NB4 (cell line): Measurements from ENCODE around the gene MAGI2.

Experiments used
- DNase-seq: peaks from one replicate; pipeline ENCODE4 v3.0.0; 2010; ENCODE audit warnings: low read depth
- H3K4me3 ChIP-seq: one replicate; pipeline ENCODE4 v1.5.1; 2011; ENCODE audit warnings: mild to moderate bottlenecking, low read depth, low read length, moderate library complexity
- MYC ChIP-seq: IDR thresholded peaks from 2 replicates; pipeline ENCODE4 v1.6.1; 2011; ENCODE audit warnings: low read depth, low read length
- POLR2A ChIP-seq: IDR thresholded peaks from 2 replicates; pipeline ENCODE4 v1.6.1; 2011; ENCODE audit warnings: mild to moderate bottlenecking; ENCODE audit not compliant: insufficient read length; ENCODE audit errors: extremely low read depth
- TF ChIP-seq, protein P1 (sequence below): IDR thresholded peaks from 2 replicates; pipeline ENCODE4 v1.6.1; 2011; ENCODE audit warnings: low read depth, low read length
- TF ChIP-seq, protein P2 (sequence below): IDR thresholded peaks from one replicate; pipeline ENCODE4 v1.5.1; 2012; ENCODE audit warnings: low read depth, low read length

The MAGI2 gene

DNA sequence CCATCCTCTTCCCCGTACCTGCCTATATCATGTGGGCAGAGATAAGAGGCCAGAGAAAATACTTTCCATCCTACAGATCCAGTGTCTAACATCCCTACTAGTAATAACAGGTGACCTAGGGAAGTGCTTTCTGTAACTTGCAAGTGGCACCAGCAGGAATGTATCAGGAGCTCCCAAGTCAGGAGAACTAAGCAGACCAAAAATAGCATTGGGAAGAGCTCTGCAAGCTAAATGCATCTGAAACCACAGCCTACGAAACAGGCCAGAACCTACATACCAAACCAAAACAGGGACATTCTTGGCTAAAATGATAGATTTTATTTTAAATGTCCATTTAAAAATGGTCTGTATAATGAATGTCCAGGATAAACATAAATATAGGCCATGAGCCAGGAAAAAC is 974.1 kb downstream of the MAGI2 start:
- H3K4me3 ChIP-seq, result no peak overlapping the region
- TF ChIP-seq POLR2A (no peak), MYC (no peak)
- TF ChIP-seq, protein P1, sequence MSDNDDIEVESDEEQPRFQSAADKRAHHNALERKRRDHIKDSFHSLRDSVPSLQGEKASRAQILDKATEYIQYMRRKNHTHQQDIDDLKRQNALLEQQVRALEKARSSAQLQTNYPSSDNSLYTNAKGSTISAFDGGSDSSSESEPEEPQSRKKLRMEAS, result no peak
- TF ChIP-seq, protein P2, sequence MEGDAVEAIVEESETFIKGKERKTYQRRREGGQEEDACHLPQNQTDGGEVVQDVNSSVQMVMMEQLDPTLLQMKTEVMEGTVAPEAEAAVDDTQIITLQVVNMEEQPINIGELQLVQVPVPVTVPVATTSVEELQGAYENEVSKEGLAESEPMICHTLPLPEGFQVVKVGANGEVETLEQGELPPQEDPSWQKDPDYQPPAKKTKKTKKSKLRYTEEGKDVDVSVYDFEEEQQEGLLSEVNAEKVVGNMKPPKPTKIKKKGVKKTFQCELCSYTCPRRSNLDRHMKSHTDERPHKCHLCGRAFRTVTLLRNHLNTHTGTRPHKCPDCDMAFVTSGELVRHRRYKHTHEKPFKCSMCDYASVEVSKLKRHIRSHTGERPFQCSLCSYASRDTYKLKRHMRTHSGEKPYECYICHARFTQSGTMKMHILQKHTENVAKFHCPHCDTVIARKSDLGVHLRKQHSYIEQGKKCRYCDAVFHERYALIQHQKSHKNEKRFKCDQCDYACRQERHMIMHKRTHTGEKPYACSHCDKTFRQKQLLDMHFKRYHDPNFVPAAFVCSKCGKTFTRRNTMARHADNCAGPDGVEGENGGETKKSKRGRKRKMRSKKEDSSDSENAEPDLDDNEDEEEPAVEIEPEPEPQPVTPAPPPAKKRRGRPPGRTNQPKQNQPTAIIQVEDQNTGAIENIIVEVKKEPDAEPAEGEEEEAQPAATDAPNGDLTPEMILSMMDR, result no peak
- DNase-seq, result no peak

DNA sequence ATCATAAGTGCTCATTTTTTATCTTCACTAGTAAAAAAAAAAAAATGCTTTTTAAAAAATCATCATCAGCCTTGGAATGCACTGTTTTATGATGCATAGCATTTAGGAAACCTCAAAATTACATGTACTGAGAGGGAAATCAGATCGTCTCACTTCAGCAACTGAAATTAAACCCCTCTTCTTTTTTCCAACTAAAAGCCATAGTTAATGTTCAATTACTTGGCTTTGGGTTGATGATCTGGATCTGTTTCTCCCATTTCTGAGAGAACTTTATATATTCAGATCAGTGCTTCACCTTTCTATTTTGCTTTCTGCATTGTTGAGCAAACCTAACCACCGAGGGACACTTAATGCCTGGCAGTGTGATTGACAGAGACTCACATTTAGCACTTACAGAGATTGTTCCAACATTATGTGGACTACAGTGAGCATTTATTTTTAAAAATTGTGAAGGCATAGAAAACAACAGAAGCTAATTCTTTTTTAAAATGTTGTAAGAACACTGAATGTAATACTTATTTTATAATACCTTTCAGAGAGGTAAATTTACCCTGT is 976.5 kb downstream of the MAGI2 start:
- no peak overlapping the region for H3K4me3 ChIP-seq
- no peak for TF ChIP-seq MYC
- TF ChIP-seq POLR2A, result no peak
- TF ChIP-seq, protein P2, result no peak
- TF ChIP-seq, protein P1, result no peak
- DNase-seq, result no peak

DNA sequence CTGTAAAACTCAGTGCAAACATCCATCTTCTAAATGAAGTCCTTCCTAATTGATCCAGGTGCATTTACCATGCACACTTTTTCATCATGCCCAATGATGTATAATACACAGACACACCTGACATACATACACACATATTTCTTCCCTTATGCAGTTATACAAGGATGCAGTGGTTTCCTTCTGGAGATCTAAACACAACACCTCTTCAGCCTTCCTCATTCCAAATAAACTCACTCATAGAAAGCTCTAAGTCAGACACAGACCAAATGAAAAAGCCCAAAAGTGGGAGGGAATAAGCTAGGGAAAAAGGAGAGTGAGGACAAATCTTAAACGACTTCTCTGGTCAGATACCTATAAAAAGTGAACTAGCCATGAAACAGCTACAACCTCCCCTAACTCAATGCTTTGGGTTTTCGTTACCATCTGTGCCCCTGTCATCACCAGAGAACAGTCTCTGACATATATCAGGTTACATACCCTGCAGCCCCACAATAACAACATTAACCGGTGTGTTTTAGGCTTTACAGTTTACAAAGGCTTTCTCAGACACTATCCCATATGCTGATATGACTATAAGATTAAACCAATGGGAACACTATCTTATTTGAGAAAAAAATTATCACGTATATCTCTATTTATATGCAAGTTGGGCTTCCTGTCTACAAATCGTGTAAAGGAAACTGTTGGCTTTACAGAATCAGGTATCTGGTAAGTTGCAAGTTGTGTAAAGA is 979.7 kb downstream of the MAGI2 start:
- H3K4me3 ChIP-seq, result no peak overlapping the region
- no peak for DNase-seq
- TF ChIP-seq POLR2A (no peak), MYC (no peak)
- TF ChIP-seq, protein P2, result no peak
- TF ChIP-seq, protein P1, result no peak

DNA sequence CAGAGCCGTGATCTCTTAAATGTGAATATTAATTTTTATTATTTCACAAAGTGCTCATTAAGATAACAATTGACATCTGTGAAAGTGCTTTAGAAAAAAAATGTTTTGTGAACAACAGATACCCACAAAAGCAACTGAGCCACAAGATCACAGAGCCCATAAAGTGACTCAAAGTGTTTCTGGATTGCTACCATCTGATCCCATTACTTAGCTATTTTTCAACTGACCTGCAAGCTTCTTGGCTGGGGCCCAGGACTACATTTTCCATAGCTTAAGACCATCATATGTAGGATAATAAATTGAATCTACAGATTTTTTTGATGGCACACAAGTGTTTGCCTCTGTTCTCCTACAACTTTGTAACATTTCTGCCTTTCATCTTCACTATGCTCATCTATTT is 980.4 kb downstream of the MAGI2 start:
- no peak overlapping the region for H3K4me3 ChIP-seq
- DNase-seq, result no peak
- TF ChIP-seq MYC (no peak), POLR2A (no peak)
- TF ChIP-seq, protein P2, result no peak
- TF ChIP-seq, protein P1, result no peak

DNA sequence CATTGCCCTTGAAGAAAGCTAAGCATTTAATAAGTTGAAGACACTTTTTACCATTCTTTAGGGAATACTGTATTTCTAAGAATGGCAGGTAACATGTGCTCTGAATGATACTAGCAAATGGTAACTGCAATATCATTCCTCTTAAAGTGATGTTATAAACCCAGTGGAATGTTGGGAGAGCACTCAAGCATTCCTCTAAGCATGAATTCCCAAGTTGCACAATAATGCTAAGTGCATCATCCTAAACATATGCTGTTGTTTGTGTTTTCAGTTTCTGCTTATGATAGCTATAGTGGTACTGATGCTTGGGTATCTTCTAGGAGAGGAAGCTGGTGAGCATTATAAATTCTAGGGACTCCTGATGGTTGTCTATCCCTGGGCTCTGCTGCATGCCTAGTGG is 980.9 kb downstream of the MAGI2 start:
- H3K4me3 ChIP-seq, result no peak overlapping the region
- no peak for DNase-seq

More for the DNA sequence above, 980.9 kb downstream of the MAGI2 start:
- TF ChIP-seq POLR2A, result no peak
- TF ChIP-seq, protein P1, result no peak
- TF ChIP-seq, protein P2, result no peak
- no peak for TF ChIP-seq MYC
